Mucosa of gallbladder (tissue), 1 donor: ENCODE data around the gene FBLN2. TPM values are rescaled to one million over a fixed set of nuclear protein-coding genes. Genes with fewer than 3 reads are reported as not detected.

Experiments
- DNase-seq: peaks from one replicate; pipeline ENCODE4 v3.0.0-alpha.2; 2020; ENCODE audit warnings: low spot score
- total RNA-seq: library from RNA; stranded (reverse); gene quantifications from one replicate; pipeline ENCODE4 v1.2.1, GENCODE V29; 2021
- donor health status: DM: no; HTN: no; CAD: no.

Gene FBLN2
- total RNA-seq, 1 donor from 2014 or later, result 44.3 TPM

DNA sequence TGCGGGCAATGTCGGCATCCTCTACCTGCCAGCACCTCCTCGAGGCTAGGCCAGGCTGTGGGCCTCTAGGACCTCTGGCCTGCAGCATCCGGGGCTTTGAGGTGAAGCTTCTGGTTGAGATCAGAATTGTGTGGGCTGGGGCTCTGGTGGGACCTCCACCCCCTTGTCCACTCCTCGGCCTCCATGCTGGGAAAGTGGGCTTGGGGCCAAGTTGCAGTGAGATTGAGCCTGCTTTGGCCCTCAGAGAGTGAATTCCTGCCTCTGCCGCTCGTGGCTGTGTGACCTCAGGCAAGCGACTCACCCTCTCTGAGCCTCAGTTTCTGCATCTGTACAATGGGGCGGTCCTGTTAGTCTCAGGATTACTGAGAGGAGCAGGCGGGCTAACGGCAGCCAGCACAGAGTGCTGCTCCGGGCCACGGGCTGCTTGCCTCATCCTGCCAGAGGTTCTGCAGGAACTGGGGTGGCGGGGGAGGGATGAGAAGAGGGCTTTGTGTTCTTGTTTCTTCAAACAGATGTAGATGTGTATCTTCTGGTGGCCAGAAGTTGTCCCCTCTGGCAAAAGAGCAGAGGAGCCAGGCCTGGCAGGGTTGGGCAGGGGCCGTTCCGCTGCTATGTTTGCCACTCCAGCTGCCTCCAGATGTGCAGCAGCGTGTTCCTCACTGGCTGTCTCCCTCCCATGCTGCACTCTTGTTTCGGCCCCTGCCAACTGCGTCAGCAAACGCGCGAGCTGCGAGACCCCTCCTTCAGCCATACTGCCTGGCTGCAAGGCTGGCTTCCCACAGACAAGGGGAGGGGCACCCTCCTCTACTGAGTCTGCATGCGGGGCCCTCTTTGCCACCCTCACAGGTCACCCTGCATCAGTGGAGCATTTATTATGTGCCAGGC is 33.7 kb downstream of the FBLN2 start:
- no peak for DNase-seq

DNA sequence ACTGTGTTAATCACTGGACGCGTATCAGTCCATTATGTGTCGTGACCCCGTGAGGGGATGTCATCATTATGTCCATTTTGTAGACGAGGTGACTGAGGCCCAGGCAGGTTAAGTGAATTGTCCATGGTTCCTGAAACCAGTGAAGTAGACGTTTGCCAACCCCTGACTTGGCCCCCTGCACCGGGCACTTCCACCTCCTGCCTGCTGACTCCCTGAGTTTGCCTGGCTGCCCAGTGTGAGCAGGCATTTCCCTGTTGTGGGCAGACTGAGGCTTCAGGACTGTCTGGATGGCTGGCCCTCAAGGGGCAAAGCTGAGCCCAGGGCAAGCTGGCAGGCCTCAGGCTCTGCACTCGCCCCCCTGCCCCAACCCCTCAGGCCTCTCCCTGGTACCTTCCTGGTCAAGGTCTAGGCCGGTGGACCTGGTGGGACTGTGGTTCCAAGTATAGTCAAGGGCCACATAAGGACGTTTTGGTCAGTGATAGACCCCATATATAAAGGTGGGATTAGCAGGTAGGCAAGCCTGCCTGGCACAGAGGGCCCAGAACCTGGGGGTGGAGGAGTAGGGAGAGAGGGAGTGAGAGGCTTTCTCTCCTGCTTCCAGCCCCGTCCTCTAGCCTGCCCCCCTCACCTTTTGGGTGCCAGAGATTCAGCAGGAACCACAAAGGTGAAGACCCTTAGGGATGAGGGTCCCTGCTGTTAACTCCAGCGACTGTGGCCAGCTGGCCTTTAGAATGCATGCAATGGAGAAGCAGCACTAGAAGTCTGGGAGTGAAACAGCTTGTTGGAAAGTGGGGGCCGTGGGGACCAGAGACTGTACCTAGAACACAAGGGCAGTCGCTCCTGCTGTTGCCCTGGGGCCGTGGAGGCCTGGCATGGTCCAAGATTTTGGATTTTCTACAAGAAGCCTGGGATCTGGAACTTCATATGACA is 34.6 kb downstream of the FBLN2 start:
- no peak for DNase-seq

DNA sequence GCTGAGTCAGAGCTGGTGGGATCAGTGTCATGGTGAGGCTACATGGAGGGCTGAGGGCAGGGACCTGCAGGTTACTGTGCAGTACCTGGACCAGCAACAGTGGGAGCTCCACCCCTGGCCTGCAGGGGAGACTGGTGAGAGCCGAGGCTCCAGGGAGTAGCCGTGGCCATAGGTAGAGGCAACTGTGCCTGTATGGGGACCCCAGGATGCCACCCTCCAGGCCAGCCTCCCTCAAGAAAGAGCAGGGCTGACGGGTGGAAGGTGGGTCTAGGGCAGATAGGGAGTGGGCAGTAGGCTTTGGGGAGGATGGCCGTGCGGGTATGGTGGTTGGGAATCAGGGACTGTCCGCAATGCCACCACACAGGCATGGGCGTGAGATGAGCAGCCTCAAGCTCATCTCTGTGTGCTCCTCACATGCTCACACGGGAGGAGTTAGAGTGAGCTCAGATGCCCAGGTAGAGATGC is 35.5 kb downstream of the FBLN2 start:
- no peak for DNase-seq

DNA sequence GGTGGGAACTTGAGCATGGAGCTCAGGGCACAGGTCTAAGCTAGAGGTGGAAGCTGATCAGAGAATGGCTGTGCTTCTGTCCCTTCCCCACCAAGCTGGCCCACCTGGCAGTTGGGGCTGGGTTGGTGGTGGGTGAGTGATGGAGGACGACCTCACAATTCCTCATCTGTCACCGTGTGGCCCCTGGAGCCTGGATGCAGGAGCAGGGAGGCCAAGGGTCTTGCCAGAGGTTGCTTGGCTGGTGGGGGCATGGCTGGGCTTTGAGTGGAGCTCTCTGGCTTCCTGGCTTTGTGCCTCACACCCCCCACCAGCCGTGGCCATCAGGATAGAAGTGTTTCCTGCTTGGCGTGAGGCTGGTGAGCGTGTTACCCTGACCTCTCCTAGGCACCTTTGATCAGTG is 36.0 kb downstream of the FBLN2 start:
- no peak for DNase-seq

DNA sequence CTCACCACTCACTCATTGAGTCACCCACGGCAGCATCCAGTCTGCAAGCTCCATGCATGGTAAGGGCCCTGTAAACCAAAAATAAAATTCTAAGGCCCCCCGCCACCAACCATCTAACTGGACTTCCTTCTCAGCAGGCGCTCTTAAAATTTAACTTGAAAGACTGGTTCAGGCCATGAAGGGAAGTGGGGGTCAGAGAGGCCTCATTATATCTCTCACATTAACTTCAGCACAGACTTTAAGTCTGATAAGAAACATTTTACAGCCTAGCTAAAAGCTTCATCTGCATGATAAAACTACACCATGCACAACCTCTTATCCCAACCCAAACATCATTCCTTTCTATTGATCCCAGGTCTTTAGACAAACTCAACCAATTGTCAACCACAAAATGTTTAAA is 38.5 kb downstream of the FBLN2 start:
- no peak for DNase-seq

DNA sequence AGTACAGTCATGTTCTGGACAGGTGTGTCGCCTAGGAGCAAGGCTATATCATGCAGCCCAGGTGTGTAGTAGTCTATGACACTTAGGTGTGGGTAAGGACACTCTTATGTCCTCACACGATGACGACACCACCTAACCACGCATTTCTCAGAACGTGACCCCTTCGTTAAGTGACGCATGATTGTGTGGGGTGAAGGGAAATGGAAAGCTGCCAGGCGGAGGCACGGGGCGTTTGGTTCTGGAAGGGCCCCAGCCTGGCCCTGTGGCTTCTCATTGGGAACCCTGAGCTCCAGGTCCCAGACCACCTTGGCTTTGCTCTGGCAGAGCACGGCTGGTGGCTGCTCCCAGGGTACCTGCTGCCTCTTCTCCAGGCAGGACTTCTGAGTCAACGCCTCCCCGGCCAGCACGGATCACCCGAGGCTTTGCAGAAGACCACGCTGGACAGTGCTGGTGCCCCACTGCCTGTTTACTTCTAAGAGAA is 39.3 kb downstream of the FBLN2 start:
- no peak for DNase-seq

DNA sequence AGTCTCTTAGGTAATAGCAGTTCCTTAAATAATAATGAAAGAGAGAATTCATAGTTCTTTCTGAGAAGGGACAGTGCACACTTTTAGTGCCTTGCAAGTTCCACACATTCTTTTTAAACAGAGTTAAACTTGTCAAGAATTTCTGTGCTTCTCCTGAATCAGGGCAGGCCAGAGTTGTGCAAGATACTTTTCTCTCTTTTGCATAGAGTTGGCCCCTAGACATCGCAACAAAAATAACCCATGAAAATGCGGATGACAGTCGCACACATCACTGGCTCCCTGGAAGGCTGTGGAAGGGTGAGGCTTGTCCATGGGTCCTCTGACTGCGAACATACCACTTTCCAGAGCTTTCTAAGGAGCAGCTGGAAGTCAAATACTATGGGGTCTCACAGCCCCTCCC is 40.1 kb downstream of the FBLN2 start:
- no peak for DNase-seq

DNA sequence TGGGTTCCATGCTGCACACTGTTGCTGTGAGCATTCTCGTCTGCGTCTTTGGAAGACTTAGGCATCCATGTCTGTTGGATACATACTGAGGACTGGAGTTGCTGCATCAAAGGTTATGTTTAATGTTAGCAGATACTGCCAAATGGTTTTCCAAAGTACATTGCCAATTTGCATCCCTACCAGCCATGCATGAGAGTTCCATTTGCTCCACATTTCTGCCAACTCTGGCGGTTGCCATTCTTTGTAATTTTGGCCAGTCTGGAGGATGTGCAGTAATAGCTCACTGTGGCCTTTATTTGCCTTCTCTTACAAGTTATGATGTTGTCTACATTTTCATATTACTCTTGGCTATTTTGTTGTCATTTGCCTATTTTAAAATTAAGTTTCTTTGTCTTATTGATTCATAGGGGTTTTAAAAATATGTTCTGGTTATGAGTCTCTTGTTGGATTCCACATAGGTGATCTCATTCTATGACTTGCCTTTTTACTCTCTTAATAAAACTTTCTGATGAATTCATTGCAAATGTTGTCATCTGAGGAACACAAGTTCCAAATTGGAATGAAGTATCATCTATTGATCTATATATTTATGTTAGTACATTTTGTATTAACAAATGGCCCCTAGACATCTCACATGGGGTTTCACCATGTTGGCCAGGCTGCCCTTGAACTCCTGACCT is 42.1 kb downstream of the FBLN2 start:
- DNase-seq, result no peak

DNA sequence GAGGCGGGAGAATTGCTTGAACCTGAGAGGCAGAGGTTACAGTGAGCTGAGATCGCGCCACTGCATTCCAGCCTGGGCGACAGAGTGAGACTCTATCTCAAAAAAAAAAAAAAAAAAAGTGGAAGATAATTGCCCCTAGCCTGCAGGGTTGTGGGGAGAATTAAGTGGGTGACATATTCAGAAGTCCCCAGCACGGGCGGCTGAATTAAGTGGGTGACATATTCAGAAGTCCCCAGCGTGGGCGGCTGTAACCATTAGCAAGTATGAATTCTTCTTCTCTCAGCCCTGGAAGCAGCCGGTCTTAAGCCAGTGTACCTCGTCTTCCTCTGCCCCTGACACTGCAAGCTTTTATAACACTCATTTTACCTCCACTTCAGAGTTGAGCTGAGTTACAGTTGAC is 44.7 kb downstream of the FBLN2 start:
- DNase-seq, result no peak

DNA sequence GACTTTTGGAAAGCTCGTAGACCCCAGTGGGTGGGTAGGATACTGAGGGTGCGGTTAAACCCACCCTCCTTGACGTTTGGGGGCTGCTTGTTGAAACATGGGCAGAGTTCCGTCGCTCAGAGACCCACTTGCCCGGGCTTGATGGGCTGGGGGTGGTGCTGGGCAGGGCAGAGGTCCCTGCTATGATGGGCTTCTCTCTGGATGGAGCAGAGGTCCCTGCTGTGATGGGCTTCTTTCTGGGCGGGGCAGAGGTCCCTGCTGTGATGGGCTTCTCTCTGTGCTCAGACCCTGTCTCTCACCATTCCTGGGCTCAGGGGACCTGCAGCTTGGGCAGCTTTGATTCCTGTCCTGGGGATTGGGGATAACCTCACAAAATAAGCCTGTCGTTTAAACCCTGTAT is 45.2 kb downstream of the FBLN2 start:
- DNase-seq, result no peak

DNA sequence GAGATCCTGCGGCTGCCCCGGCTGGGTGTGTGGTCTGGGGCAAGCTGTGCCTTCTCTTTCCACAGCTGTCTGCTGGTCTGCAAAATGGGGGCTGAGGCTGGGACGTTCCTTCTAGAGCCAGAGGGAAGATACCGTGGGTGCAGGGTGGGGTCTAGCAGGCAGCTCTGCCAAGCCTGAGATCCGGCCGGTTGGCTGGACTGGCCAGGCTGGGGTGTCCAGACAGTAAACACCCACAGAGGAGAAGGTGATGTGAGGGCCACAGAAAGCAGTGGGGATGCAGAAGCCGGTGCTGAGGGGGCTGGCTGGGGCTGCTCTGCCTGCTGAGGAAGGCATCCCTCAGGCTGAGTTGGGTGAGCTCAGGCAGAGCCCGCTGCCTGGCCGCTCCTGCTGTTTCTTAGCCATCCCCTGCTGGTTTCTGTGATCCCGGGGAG is 46.1 kb downstream of the FBLN2 start:
- no peak for DNase-seq

DNA sequence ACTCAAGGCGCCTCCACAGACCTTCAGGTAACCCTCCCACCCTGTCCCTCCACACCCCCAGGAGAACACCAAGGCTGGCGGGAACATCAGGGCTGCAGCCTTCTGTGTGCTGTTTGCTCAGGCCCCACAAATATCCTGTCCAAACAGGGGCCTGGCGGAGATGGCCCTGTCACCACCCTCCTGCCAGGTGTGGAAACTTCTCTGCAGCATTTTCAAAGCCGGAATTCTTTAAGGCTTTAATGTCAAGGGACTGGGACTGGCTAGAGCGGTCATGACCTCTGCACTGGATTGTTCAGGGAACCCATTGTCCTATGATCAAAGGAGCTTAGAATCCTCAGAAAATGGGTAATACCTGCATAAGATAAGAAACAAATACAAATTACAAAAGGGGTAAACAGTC is 46.6 kb downstream of the FBLN2 start:
- no peak for DNase-seq

DNA sequence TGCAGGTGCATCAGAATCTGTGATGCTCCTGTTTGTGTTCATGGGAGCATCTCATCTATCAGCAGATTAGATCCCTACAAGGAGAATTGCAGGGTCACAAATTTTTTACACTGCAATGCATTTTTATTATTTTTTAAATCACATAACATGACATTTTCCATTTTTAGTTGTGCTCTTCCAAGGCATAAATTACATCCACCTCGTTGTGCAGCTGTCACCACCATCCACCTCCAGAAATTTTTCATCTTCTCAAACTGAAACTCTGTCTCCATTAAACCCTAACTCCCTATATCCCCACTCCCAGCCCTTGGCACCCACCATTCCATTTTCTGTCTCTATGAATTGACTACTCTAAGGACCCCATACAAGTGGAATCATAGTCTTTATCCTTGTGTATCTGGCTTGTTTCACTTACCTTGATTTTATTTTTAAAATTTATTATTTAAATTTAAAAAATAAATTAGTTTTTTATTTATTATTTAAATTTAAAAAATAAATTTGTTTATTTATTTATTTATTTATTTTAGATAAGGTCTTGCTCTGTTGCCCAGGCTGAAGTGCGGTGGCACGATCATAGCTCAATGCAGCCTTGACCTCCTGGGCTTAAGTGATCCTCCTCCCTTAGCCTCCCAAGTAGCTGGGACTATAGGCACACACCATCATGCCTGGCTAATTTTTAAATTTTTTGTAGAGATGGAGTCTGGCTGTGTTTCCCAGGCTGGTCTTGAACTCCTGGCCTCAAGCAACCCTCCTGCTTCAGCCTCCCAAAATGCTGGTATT is 47.7 kb downstream of the FBLN2 start:
- DNase-seq, result no peak

DNA sequence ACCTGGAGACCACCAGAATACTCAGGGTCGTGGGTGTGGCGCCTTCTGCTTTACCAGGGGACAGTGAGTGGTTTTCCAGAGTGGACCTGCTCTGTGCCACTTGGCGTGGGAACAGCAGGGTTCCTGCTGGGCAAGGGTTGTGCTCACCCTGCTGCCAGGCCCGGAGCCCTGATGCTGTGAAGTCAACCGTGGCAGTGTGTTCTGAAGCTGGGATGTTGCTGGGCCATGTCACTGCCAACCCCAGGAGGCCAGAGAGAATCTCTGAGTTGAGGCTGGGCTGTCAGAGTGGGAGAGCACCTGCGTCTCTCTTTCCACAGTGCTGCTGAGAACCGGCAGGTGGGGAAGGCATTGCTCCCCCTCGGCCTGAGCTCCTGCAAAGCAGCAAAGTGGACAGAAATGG is 48.7 kb downstream of the FBLN2 start:
- DNase-seq, result no peak

DNA sequence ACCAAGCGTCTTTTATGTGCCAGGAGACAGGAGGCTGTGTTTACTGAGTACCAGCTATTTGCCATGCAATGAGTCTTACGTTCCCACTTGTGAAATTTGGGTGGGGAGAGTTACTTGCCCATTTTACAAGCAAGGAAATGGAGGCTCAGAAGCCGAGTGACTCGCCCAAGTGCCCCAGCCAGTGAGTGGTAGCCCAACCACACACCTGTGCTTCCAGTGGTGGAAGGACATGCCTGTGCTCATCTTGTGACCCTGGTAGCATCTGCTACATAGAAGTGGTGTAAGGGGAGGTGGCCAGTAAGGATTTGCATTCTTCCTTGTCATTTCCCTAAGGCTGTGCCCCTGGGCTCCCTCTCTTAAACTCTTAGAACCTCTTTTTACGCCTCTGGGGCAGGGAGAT is 49.3 kb downstream of the FBLN2 start:
- DNase-seq, result no peak

DNA sequence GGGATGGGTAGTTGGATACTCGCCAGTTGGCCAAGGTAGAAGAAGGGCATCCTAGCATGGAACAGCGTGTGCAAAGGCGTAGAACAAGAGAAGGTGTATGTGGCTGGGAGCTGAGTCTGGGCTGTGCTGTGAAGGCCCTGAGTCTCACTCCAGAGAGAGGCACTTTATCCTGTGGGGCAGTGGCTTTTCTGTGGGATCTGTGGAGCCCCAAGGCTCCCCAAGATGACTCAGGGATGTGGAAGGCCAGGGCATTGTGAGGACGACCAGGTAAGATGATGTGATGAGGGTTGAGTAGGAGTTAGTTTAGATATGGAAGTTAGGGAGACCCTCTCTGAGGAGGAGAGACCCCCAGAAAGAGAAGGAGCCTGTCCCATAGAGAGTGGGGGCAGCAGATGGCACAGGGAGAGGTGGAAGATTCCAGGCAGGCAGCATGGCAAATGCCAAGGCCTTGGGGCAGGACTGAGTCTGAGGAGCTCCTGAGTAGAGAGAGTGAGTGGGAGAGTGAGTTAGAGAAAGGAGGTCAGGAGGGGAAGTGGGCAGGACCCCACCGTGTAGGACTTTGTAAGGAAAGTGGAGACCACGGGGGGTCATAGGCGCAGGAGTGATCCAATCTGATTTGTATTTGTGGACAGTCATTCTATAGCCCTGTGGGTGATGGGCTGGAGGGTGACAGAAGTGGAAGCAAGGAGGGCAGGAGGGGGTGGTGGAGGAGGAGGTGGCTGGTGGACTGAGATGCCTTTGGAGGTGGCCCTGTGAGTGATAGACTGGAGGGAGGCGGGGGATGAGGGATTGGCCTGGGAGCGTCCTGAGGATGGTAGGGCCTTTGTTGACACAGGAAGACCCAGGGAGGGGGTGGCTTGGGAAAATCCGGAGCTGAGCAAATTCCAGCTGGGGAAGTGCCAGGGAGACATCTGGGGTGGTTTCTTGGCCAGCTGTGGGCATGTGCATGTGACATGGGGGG is 50.3 kb downstream of the FBLN2 start:
- no peak for DNase-seq

DNA sequence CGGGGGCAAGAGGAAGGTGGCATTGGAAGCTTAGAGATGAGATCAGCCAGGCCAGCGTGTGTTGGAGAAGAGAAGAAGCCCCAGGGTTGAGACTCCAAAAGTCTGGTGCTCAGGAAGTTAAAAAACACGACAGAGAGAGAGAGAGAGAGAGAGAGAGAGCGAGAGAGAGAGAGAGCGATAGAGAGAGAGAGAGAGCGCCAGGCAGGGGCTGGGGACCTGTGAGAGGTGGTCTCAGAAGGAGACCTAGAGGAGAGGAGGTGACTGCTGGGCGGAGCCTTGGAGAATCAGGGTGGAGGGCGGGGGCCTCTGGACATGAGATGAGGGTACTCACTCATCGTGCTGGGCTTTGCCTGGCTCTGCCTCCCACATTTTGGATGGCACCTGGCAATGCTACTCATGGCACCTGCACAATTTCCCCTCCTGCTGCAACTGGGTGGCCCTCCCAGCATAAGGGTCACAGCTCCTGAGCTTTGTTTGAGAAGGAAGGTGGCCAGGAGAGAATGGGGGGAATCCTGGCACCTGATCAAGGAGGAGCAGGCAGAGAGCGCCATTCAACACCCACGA is 51.0 kb downstream of the FBLN2 start:
- DNase-seq, result no peak

DNA sequence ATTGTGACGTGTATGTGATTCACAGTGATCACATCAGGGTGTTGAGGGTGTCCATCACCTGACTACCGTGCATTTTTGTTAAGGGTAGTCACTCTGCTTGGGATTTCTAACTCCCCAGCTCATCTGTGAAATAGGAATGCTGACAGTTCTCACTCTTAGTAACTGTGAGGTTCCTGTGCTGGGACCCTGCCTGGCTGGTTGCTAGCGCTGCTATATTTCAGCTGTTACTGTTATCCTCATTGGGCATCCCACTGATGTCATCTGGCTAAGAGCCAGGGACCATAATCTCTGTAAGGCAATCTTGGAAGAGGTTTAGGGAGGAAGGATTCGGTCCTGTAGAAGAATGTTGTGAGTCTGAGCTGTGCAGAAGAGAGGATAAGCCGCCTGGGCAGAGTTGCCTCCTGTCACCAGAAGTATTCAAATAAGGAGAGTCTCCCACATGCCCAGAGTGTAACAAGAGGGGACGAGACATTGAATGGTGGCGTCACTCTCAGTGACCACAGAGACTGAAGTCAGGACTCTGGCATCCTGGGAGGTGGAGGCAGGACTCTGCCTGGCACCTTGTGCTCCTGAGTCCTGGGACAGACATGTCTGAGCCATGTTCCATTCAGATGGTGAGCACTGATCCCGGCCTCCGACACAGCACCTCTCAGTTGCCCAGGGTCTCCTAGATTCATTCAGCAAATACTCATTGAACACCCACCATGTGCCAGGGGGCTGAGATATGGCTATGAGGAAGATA is 52.2 kb downstream of the FBLN2 start:
- no peak for DNase-seq

DNA sequence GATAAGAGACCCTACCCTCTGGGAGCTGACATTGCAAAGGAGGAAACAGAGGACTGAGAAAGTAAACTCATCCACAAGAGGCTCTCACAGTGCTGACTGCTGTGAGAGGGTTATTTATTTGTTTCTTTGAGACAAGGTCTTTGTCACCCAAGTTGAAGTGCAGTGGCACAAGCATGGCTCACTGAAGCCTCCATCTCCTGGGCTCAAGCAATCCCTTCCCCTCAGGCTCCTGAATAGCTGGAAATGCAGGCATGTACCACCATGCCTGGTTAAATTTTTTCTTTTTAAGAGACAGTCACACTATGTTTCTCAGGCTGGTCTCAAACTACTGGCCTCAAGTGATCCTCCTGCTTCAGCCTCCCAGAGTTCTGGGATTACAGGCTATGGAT is 52.8 kb downstream of the FBLN2 start:
- DNase-seq, result no peak
